Trophoblast cell (in vitro differentiated cells and primary cell): ENCODE measurements around the gene CACNG4.
"Not testable (repeated sequence)": the region's sequence is repeated elsewhere in the genome, so short reads cannot be mapped to it uniquely, and the experiment has no call there.

Source experiments
- DNase-seq, 2 donors: peaks; one replicate each; pipeline ENCODE4 v3.0.0-alpha.2; 2016
- H2AFZ ChIP-seq: 2 replicates; pipeline ENCODE4 v1.6.1; 2013; ENCODE audit warnings: low read length, moderate library complexity, mild to moderate bottlenecking; ENCODE audit not compliant: insufficient read depth, poor library complexity
- H2AK5ac ChIP-seq: 2 replicates; pipeline ENCODE4 v1.6.1; 2013; ENCODE audit warnings: mild to moderate bottlenecking, low read length
- H2BK120ac ChIP-seq: 2 replicates; pipeline ENCODE4 v1.6.1; 2013; ENCODE audit warnings: low read length, mild to moderate bottlenecking, moderate library complexity; ENCODE audit not compliant: insufficient read depth, poor library complexity
- H2BK12ac ChIP-seq: 2 replicates; pipeline ENCODE4 v1.6.1; 2013; ENCODE audit warnings: mild to moderate bottlenecking, low read length, moderate library complexity
- H2BK5ac ChIP-seq: 2 replicates; pipeline ENCODE4 v1.6.1; 2013; ENCODE audit warnings: low read length, low read depth, moderate library complexity, mild to moderate bottlenecking; ENCODE audit not compliant: poor library complexity
- H3K14ac ChIP-seq: 2 replicates; pipeline ENCODE4 v1.6.1; 2013; ENCODE audit warnings: mild to moderate bottlenecking, low read length
- H3K18ac ChIP-seq: 2 replicates; pipeline ENCODE4 v1.6.1; 2013; ENCODE audit warnings: mild to moderate bottlenecking, low read length
- H3K23ac ChIP-seq: 2 replicates; pipeline ENCODE4 v1.6.1; 2013; ENCODE audit warnings: low read length
- H3K27ac ChIP-seq: 2 replicates; pipeline ENCODE4 v1.5.1; 2013; ENCODE audit warnings: low read depth, mild to moderate bottlenecking, inconsistent platforms, low read length, moderate library complexity
- H3K27me3 ChIP-seq: 2 replicates; pipeline ENCODE4 v1.6.1; 2013; ENCODE audit warnings: inconsistent platforms, mild to moderate bottlenecking, low read length, moderate library complexity; ENCODE audit not compliant: insufficient read depth
- H3K36me3 ChIP-seq, 2 experiments: 1 replicate in 1 of 2; 2 replicates in 1 of 2; pipeline ENCODE4 v1.6.1; 2013; ENCODE audit warnings: low read length in 2 of 2, mild to moderate bottlenecking in 2 of 2, moderate library complexity in 1 of 2; ENCODE audit not compliant: insufficient read depth in 2 of 2, control insufficient read depth in 1 of 2
- H3K4ac ChIP-seq: 2 replicates; pipeline ENCODE4 v1.6.1; 2013; ENCODE audit warnings: low read depth, mild to moderate bottlenecking, low read length, moderate library complexity
- H3K4me1 ChIP-seq, 2 experiments: 1 replicate in 1 of 2; 2 replicates in 1 of 2; pipeline ENCODE4 v1.6.1; 2013; ENCODE audit warnings: low read length in 2 of 2, mild to moderate bottlenecking in 2 of 2, moderate library complexity in 1 of 2; ENCODE audit not compliant: insufficient read depth in 2 of 2, control insufficient read depth in 1 of 2
- H3K4me2 ChIP-seq: 2 replicates; pipeline ENCODE4 v1.6.1; 2013; ENCODE audit warnings: inconsistent platforms, mild to moderate bottlenecking, low read length, moderate library complexity
- H3K4me3 ChIP-seq: 2 replicates; pipeline ENCODE4 v1.5.1; 2013; ENCODE audit warnings: mild to moderate bottlenecking, low read depth, low read length, inconsistent platforms
- H3K79me1 ChIP-seq: one replicate; pipeline ENCODE4 v1.6.1; 2013; ENCODE audit warnings: low read length
- H3K79me2 ChIP-seq: 2 replicates; pipeline ENCODE4 v1.6.1; 2013; ENCODE audit warnings: low read length, mild to moderate bottlenecking; ENCODE audit not compliant: control insufficient read depth, insufficient read depth, poor library complexity
- H3K9ac ChIP-seq: 2 replicates; pipeline ENCODE4 v1.6.1; 2013; ENCODE audit warnings: mild to moderate bottlenecking, low read length
- H3K9me3 ChIP-seq: 2 replicates; pipeline ENCODE4 v1.6.1; 2013; ENCODE audit warnings: low read depth, mild to moderate bottlenecking, control low read depth, inconsistent platforms, low read length; ENCODE audit not compliant: insufficient read depth
- H4K12ac ChIP-seq: 2 replicates; pipeline ENCODE4 v1.6.1; 2013; ENCODE audit warnings: low read depth, mild to moderate bottlenecking, low read length, moderate library complexity
- H4K8ac ChIP-seq: 2 replicates; pipeline ENCODE4 v1.6.1; 2013; ENCODE audit warnings: low read depth, mild to moderate bottlenecking, low read length, moderate library complexity
- H4K91ac ChIP-seq: one replicate; pipeline ENCODE4 v1.6.1; 2013; ENCODE audit warnings: low read depth, mild to moderate bottlenecking, low read length, moderate library complexity
- WGBS: extraction: QIAGEN DNeasy Blood & Tissue Kit; methylation state at CpG from one replicate; pipeline ENCODE4 v1.1.7; 2013; ENCODE audit warnings: missing lambda C conversion rate; ENCODE audit not compliant: insufficient read length, insufficient coverage; ENCODE audit errors: extremely low coverage; 5-methylcytosine and 5-hydroxymethylcytosine counted together

CACNG4 gene

DNA sequence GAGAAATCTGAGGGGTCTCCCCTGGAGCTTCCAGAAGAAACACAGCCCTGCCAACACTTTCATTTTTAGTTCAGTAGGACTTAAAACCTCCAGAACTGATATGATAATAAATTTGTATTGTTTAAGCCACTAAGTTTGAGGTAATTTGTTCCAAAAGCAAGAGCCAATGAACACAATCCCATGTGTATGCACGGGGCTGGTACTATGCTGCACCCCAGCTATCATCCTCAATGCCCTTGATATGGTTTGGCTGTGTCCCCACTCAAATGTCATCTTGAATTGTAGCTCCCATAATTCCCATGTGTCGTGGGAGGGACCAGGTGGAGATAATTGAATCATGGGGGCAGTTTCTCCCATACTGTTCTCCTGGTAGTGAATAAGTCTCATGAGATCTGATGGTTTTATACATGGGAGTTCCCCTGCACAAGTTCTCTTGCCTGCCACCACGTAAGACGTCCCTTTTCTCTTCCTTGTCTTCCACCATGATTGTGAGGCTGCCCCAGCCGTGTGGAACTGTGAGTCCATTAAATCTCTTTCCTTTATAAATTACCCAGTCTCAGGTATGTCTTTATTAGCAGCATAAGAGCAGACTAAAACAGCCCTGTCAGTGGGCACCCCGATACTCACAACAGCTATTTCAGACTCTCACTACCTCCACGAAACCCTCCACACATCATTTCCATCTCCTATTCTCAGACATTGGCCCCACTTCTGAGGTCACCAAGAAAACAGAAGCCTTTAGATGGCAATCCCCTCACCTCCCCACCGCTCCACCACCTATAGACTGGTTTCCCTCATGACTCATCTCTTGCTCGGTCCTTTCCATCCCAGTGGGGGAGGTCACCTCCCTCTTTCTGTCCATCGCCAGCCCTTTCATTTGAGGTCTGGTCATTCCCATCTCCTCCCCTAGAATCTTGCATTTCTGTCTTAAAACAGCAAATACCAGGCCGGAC lies 70.9 kb downstream of the CACNG4 start:
- no peak overlapping the region for H2AFZ ChIP-seq
- H2AK5ac ChIP-seq = no peak overlapping the region
- no peak overlapping the region for H4K12ac ChIP-seq
- no peak overlapping the region for H2BK5ac ChIP-seq
- no peaks in the 10 kb centered on the region for H3K27me3 ChIP-seq
- no peak overlapping the region for H3K14ac ChIP-seq
- WGBS = no CpG with 5 or more reads among the region's 11 CpGs
- no peak overlapping the region for H3K4me2 ChIP-seq
- no peak overlapping the region for H3K9ac ChIP-seq
- no peaks in the 10 kb centered on the region for H3K79me2 ChIP-seq
- no peak overlapping the region for H4K8ac ChIP-seq
- H3K9me3 ChIP-seq = peaks cover 3% of the 10 kb centered on the region
- peaks cover 3 to 7% of the 10 kb centered on the region in 2 experiments for H3K4me1 ChIP-seq
- no peak overlapping the region for H4K91ac ChIP-seq
- DNase-seq = no peak
- no peaks in the 10 kb centered on the region for H3K79me1 ChIP-seq
- H3K23ac ChIP-seq = no peak overlapping the region
- H2BK120ac ChIP-seq = no peak overlapping the region
- no peak overlapping the region for H3K4me3 ChIP-seq
- no peak overlapping the region for H3K4ac ChIP-seq
- H3K18ac ChIP-seq = no peak overlapping the region
- peaks cover 5 to 6% of the 10 kb centered on the region in 2 experiments for H3K36me3 ChIP-seq
- H3K27ac ChIP-seq = no peak overlapping the region
- no peak overlapping the region for H2BK12ac ChIP-seq

DNA sequence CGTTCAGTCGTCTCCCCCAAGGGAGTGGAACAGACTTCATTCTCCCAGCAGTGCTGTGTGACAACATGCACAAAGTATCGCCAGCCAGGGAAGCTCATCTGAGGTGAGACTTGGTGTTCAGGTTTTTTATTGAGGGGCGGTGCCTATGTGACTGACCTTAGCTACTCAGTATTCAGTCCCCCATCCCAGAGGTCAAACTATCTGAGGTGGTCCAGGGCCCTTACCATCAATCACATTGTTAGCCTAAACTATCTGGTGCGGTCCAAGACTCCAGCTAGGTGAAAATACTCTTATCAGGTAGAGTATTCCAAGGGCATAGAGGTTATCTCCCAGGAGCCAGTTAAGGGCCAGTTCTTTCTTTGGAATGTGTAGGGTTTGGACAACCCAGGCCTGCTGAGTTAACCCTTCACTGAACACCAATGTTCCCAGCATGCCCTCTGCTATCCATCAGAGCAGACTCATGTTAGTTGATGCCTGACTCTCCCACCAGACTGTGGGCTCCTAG lies 74.4 kb downstream of the CACNG4 start:
- H3K27ac ChIP-seq = no peak overlapping the region
- no peak overlapping the region for H4K12ac ChIP-seq
- no peak overlapping the region for H4K8ac ChIP-seq
- H3K9me3 ChIP-seq = no peaks in the 10 kb centered on the region
- H3K4me1 ChIP-seq = peaks cover 3 to 7% of the 10 kb centered on the region in 2 experiments
- no peak overlapping the region for H3K18ac ChIP-seq
- no peak overlapping the region for H4K91ac ChIP-seq
- no peak overlapping the region for H3K9ac ChIP-seq
- H2AK5ac ChIP-seq = no peak overlapping the region
- WGBS = no CpG with 5 or more reads among the region's 5 CpGs
- no peak overlapping the region for H2BK12ac ChIP-seq
- H3K36me3 ChIP-seq = no peaks in the 10 kb centered on the region
- H3K79me2 ChIP-seq = no peaks in the 10 kb centered on the region
- H2AFZ ChIP-seq = no peak overlapping the region
- no peaks in the 10 kb centered on the region for H3K79me1 ChIP-seq
- no peak overlapping the region for H2BK5ac ChIP-seq
- no peak overlapping the region for H3K4ac ChIP-seq
- H2BK120ac ChIP-seq = no peak overlapping the region
- H3K4me3 ChIP-seq = no peak overlapping the region
- H3K23ac ChIP-seq = no peak overlapping the region
- no peak overlapping the region for H3K14ac ChIP-seq
- H3K4me2 ChIP-seq = no peak overlapping the region
- DNase-seq = no peak
- H3K27me3 ChIP-seq = no peaks in the 10 kb centered on the region

DNA sequence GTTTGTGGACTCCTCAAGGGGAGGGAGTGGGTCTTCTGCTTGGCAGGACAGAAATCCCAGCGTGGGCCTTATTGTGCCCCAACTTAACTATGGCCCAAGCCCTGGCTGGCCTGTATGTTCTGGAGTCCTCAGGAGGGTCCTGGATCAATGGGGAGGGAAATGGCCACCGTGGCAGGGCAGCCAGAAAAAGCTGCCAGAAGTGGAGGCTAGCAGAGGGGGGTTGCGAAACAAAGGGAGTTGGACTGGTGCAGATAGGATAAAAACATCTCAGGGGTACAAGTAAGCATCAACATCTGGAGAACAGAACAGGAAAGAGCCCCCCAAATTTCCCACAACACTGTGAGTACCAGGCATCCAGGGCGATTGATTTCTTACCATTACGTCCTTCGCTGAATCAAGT lies 76.1 kb downstream of the CACNG4 start:
- no CpG with 5 or more reads among the region's 6 CpGs for WGBS
- H2BK120ac ChIP-seq = no peak overlapping the region
- no peak overlapping the region for H3K4me3 ChIP-seq
- H3K36me3 ChIP-seq = no peaks in the 10 kb centered on the region
- H3K9ac ChIP-seq = no peak overlapping the region
- no peak for DNase-seq
- H3K27me3 ChIP-seq = no peaks in the 10 kb centered on the region
- no peak overlapping the region for H2BK12ac ChIP-seq
- no peak overlapping the region for H2BK5ac ChIP-seq
- no peak overlapping the region for H4K12ac ChIP-seq
- peaks cover 3 to 7% of the 10 kb centered on the region in 2 experiments for H3K4me1 ChIP-seq
- no peak overlapping the region for H3K18ac ChIP-seq
- H4K91ac ChIP-seq = no peak overlapping the region
- no peaks in the 10 kb centered on the region for H3K79me2 ChIP-seq
- no peak overlapping the region for H3K23ac ChIP-seq
- no peaks in the 10 kb centered on the region for H3K79me1 ChIP-seq
- no peaks in the 10 kb centered on the region for H3K9me3 ChIP-seq
- H3K27ac ChIP-seq = no peak overlapping the region
- H3K4me2 ChIP-seq = no peak overlapping the region
- H3K4ac ChIP-seq = no peak overlapping the region
- no peak overlapping the region for H4K8ac ChIP-seq
- no peak overlapping the region for H2AFZ ChIP-seq
- no peak overlapping the region for H3K14ac ChIP-seq
- no peak overlapping the region for H2AK5ac ChIP-seq

DNA sequence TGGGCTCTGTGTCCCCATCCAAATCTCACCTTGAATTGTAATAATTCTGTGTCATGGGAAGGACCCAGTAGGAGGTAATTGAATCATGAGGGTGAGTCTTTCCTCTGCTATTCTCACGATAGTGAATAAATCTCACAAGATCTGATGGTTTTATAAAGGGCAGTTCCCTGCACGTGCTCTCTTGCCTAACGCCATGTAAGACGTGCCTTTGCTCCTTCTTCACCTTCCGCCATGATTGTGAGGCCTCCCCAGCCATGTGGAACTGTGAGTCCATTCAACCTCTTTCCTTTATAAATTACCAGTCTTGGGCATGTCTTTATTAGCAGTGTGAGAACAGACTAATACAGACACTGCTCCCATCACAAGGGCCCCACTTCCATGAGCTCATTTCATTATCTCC lies 76.6 kb downstream of the CACNG4 start:
- not testable (repeated sequence) for H3K4me1 ChIP-seq, H3K4me3 ChIP-seq, H2BK12ac ChIP-seq, H3K9ac ChIP-seq, H3K23ac ChIP-seq, H4K8ac ChIP-seq, H2AK5ac ChIP-seq, H3K27ac ChIP-seq, H3K18ac ChIP-seq, H4K12ac ChIP-seq, H3K27me3 ChIP-seq, H4K91ac ChIP-seq, H3K79me2 ChIP-seq, H2AFZ ChIP-seq, H3K36me3 ChIP-seq, H3K4me2 ChIP-seq, H3K14ac ChIP-seq, H3K9me3 ChIP-seq, H3K79me1 ChIP-seq, H2BK5ac ChIP-seq, H2BK120ac ChIP-seq, DNase-seq, H3K4ac ChIP-seq
- WGBS = no CpG with 5 or more reads among the region's 5 CpGs
